Measurements from ENCODE around the gene LY6G5B. TPM values are rescaled to one million over a fixed set of nuclear protein-coding genes. Genes with fewer than 3 reads are reported as not detected.

LY6G5B gene
- total and polyA plus RNA-seq, 2 experiments from 2014 or later, result 7.9 to 8.4 TPM

Small RNAs within 50 kb of the gene (microRNA-seq; reads per million reads assigned to microRNA genes)
- gene MIR4646, result not detected
- not detected for gene MIR6832

Small RNAs within 50 kb of the gene (small RNA-seq; reads per million reads assigned to genes)
- gene LY6G6D (ENCODE audit: low replicate concordance) (not detected), gene MIR4646 (ENCODE audit: low replicate concordance) (not detected), gene MIR6832 (ENCODE audit: low replicate concordance) (not detected), gene RF00019 (ENCODE audit: low replicate concordance) (not detected), gene SNORA38 (ENCODE audit: low replicate concordance) (15.1 reads per million, percentile 97 among the genes with 10 or more reads in this experiment)

Other genes with a start within 250 kb of the LY6G5B start
Only the 30 nearest of the 37 such genes appear.
- not detected in 2 replicates for gene MCCD1, start 141.0 kb upstream of the LY6G5B start, total RNA-seq (2014; rRNA removed; shearing (Covaris generic))
- gene MCCD1, start 141.0 kb upstream of the LY6G5B start, polyA plus RNA-seq (2016; fragmentation: Nextera tagmentation; extraction: Ambion mirVana), result not detected in 2 replicates
- 849 and 866 TPM in 2 replicates for gene DDX39B, start 128.0 kb upstream of the LY6G5B start, total RNA-seq (2014; rRNA removed; shearing (Covaris generic))
- gene DDX39B, start 128.0 kb upstream of the LY6G5B start, polyA plus RNA-seq (2016; fragmentation: Nextera tagmentation; extraction: Ambion mirVana), result 341 and 357 TPM in 2 replicates
- 1.6 and 2.4 TPM in 2 replicates for gene ATP6V1G2, start 123.4 kb upstream of the LY6G5B start, total RNA-seq (2014; rRNA removed; shearing (Covaris generic))
- gene ATP6V1G2, start 123.4 kb upstream of the LY6G5B start, polyA plus RNA-seq (2016; fragmentation: Nextera tagmentation; extraction: Ambion mirVana), result 2.2 and 2.7 TPM in 2 replicates
- 10.1 and 12.3 TPM in 2 replicates for gene NFKBIL1, start 122.4 kb upstream of the LY6G5B start, total RNA-seq (2014; rRNA removed; shearing (Covaris generic))
- gene NFKBIL1, start 122.4 kb upstream of the LY6G5B start, polyA plus RNA-seq (2016; fragmentation: Nextera tagmentation; extraction: Ambion mirVana), result 8.4 and 9.6 TPM in 2 replicates
- gene LTA, start 97.7 kb upstream of the LY6G5B start, total RNA-seq (2014; rRNA removed; shearing (Covaris generic)), result not detected in 2 replicates
- not detected in 2 replicates for gene LTA, start 97.7 kb upstream of the LY6G5B start, polyA plus RNA-seq (2016; fragmentation: Nextera tagmentation; extraction: Ambion mirVana)
- not detected in 2 replicates for gene TNF, start 94.4 kb upstream of the LY6G5B start, total RNA-seq (2014; rRNA removed; shearing (Covaris generic))
- 0.11 TPM in 1 of 2 replicates, not detected in the other for gene TNF, start 94.4 kb upstream of the LY6G5B start, polyA plus RNA-seq (2016; fragmentation: Nextera tagmentation; extraction: Ambion mirVana)
- gene LTB, start 87.6 kb upstream of the LY6G5B start, total RNA-seq (2014; rRNA removed; shearing (Covaris generic)), result not detected in 2 replicates
- 0.83 and 1.7 TPM in 2 replicates for gene LTB, start 87.6 kb upstream of the LY6G5B start, polyA plus RNA-seq (2016; fragmentation: Nextera tagmentation; extraction: Ambion mirVana)
- gene LST1, start 83.7 kb upstream of the LY6G5B start, total RNA-seq (2014; rRNA removed; shearing (Covaris generic)), result not detected in 2 replicates
- gene LST1, start 83.7 kb upstream of the LY6G5B start, polyA plus RNA-seq (2016; fragmentation: Nextera tagmentation; extraction: Ambion mirVana), result 0.37 TPM in 1 of 2 replicates, not detected in the other
- not detected in 2 replicates for gene NCR3, start 77.0 kb upstream of the LY6G5B start, total RNA-seq (2014; rRNA removed; shearing (Covaris generic))
- gene NCR3, start 77.0 kb upstream of the LY6G5B start, polyA plus RNA-seq (2016; fragmentation: Nextera tagmentation; extraction: Ambion mirVana), result not detected in 2 replicates
- gene AIF1, start 54.7 kb upstream of the LY6G5B start, total RNA-seq (2014; rRNA removed; shearing (Covaris generic)), result 6.2 and 13.3 TPM in 2 replicates
- 33.7 and 36.2 TPM in 2 replicates for gene AIF1, start 54.7 kb upstream of the LY6G5B start, polyA plus RNA-seq (2016; fragmentation: Nextera tagmentation; extraction: Ambion mirVana)
- 223 and 273 TPM in 2 replicates for gene PRRC2A, start 49.3 kb upstream of the LY6G5B start, total RNA-seq (2014; rRNA removed; shearing (Covaris generic))
- 213 and 238 TPM in 2 replicates for gene PRRC2A, start 49.3 kb upstream of the LY6G5B start, polyA plus RNA-seq (2016; fragmentation: Nextera tagmentation; extraction: Ambion mirVana)
- 289 and 292 TPM in 2 replicates for gene BAG6, start 17.3 kb upstream of the LY6G5B start, total RNA-seq (2014; rRNA removed; shearing (Covaris generic))
- 169 and 183 TPM in 2 replicates for gene BAG6, start 17.3 kb upstream of the LY6G5B start, polyA plus RNA-seq (2016; fragmentation: Nextera tagmentation; extraction: Ambion mirVana)
- gene APOM, start 14.1 kb upstream of the LY6G5B start, total RNA-seq (2014; rRNA removed; shearing (Covaris generic)), result 1.2 and 4.2 TPM in 2 replicates
- 10.0 and 10.7 TPM in 2 replicates for gene APOM, start 14.1 kb upstream of the LY6G5B start, polyA plus RNA-seq (2016; fragmentation: Nextera tagmentation; extraction: Ambion mirVana)
- 12.8 and 15.0 TPM in 2 replicates for gene C6orf47, start 9.2 kb upstream of the LY6G5B start, total RNA-seq (2014; rRNA removed; shearing (Covaris generic))
- gene C6orf47, start 9.2 kb upstream of the LY6G5B start, polyA plus RNA-seq (2016; fragmentation: Nextera tagmentation; extraction: Ambion mirVana), result 9.4 TPM in 2 replicates
- 24.6 and 27.1 TPM in 2 replicates for gene GPANK1, start 5.0 kb upstream of the LY6G5B start, total RNA-seq (2014; rRNA removed; shearing (Covaris generic))
- 49.2 and 54.0 TPM in 2 replicates for gene GPANK1, start 5.0 kb upstream of the LY6G5B start, polyA plus RNA-seq (2016; fragmentation: Nextera tagmentation; extraction: Ambion mirVana)
- 210 and 260 TPM in 2 replicates for gene CSNK2B, start 3.9 kb upstream of the LY6G5B start, total RNA-seq (2014; rRNA removed; shearing (Covaris generic))
- gene CSNK2B, start 3.9 kb upstream of the LY6G5B start, polyA plus RNA-seq (2016; fragmentation: Nextera tagmentation; extraction: Ambion mirVana), result 271 and 282 TPM in 2 replicates
- gene LY6G5C, start 11.1 kb downstream of the LY6G5B start, total RNA-seq (2014; rRNA removed; shearing (Covaris generic)), result 1.1 TPM in 1 of 2 replicates, not detected in the other
- 2.1 TPM in 2 replicates for gene LY6G5C, start 11.1 kb downstream of the LY6G5B start, polyA plus RNA-seq (2016; fragmentation: Nextera tagmentation; extraction: Ambion mirVana)
- 29.7 and 37.0 TPM in 2 replicates for gene ABHD16A, start 33.3 kb downstream of the LY6G5B start, total RNA-seq (2014; rRNA removed; shearing (Covaris generic))
- 25.9 and 26.9 TPM in 2 replicates for gene ABHD16A, start 33.3 kb downstream of the LY6G5B start, polyA plus RNA-seq (2016; fragmentation: Nextera tagmentation; extraction: Ambion mirVana)
- not detected in 2 replicates for gene LY6G6F, start 36.9 kb downstream of the LY6G5B start, total RNA-seq (2014; rRNA removed; shearing (Covaris generic))
- not detected in 2 replicates for gene LY6G6F, start 36.9 kb downstream of the LY6G5B start, polyA plus RNA-seq (2016; fragmentation: Nextera tagmentation; extraction: Ambion mirVana)
- gene LY6G6D, start 45.4 kb downstream of the LY6G5B start, total RNA-seq (2014; rRNA removed; shearing (Covaris generic)), result not detected in 2 replicates
- gene LY6G6D, start 45.4 kb downstream of the LY6G5B start, polyA plus RNA-seq (2016; fragmentation: Nextera tagmentation; extraction: Ambion mirVana), result not detected in 2 replicates
- gene LY6G6C, start 51.8 kb downstream of the LY6G5B start, total RNA-seq (2014; rRNA removed; shearing (Covaris generic)), result not detected in 2 replicates
- gene LY6G6C, start 51.8 kb downstream of the LY6G5B start, polyA plus RNA-seq (2016; fragmentation: Nextera tagmentation; extraction: Ambion mirVana), result 0.23 TPM in 1 of 2 replicates, not detected in the other
- not detected in 2 replicates for gene MPIG6B, start 53.4 kb downstream of the LY6G5B start, total RNA-seq (2014; rRNA removed; shearing (Covaris generic))
- 0.12 and 0.13 TPM in 2 replicates for gene MPIG6B, start 53.4 kb downstream of the LY6G5B start, polyA plus RNA-seq (2016; fragmentation: Nextera tagmentation; extraction: Ambion mirVana)
- gene DDAH2, start 59.3 kb downstream of the LY6G5B start, total RNA-seq (2014; rRNA removed; shearing (Covaris generic)), result 58.7 and 62.2 TPM in 2 replicates
- gene DDAH2, start 59.3 kb downstream of the LY6G5B start, polyA plus RNA-seq (2016; fragmentation: Nextera tagmentation; extraction: Ambion mirVana), result 65.0 and 65.1 TPM in 2 replicates
- gene CLIC1, start 66.6 kb downstream of the LY6G5B start, total RNA-seq (2014; rRNA removed; shearing (Covaris generic)), result 226 and 269 TPM in 2 replicates
- gene CLIC1, start 66.6 kb downstream of the LY6G5B start, polyA plus RNA-seq (2016; fragmentation: Nextera tagmentation; extraction: Ambion mirVana), result 269 and 296 TPM in 2 replicates
- gene MSH5, start 70.0 kb downstream of the LY6G5B start, total RNA-seq (2014; rRNA removed; shearing (Covaris generic)), result 23.9 and 27.2 TPM in 2 replicates
- 12.1 and 12.8 TPM in 2 replicates for gene MSH5, start 70.0 kb downstream of the LY6G5B start, polyA plus RNA-seq (2016; fragmentation: Nextera tagmentation; extraction: Ambion mirVana)
- gene SAPCD1, start 92.7 kb downstream of the LY6G5B start, total RNA-seq (2014; rRNA removed; shearing (Covaris generic)), result 3.9 TPM in 1 of 2 replicates, not detected in the other
- gene SAPCD1, start 92.7 kb downstream of the LY6G5B start, polyA plus RNA-seq (2016; fragmentation: Nextera tagmentation; extraction: Ambion mirVana), result 4.5 and 5.0 TPM in 2 replicates
- gene VWA7, start 107.4 kb downstream of the LY6G5B start, total RNA-seq (2014; rRNA removed; shearing (Covaris generic)), result 0.07 and 0.12 TPM in 2 replicates
- 0.36 and 0.75 TPM in 2 replicates for gene VWA7, start 107.4 kb downstream of the LY6G5B start, polyA plus RNA-seq (2016; fragmentation: Nextera tagmentation; extraction: Ambion mirVana)
- 137 and 153 TPM in 2 replicates for gene VARS1, start 125.8 kb downstream of the LY6G5B start, total RNA-seq (2014; rRNA removed; shearing (Covaris generic))
- gene VARS1, start 125.8 kb downstream of the LY6G5B start, polyA plus RNA-seq (2016; fragmentation: Nextera tagmentation; extraction: Ambion mirVana), result 66.0 and 71.2 TPM in 2 replicates
- gene LSM2, start 137.0 kb downstream of the LY6G5B start, total RNA-seq (2014; rRNA removed; shearing (Covaris generic)), result 93.5 and 106 TPM in 2 replicates
- 140 and 143 TPM in 2 replicates for gene LSM2, start 137.0 kb downstream of the LY6G5B start, polyA plus RNA-seq (2016; fragmentation: Nextera tagmentation; extraction: Ambion mirVana)
- gene HSPA1L, start 145.3 kb downstream of the LY6G5B start, total RNA-seq (2014; rRNA removed; shearing (Covaris generic)), result 0.50 and 0.83 TPM in 2 replicates
- 0.44 and 0.49 TPM in 2 replicates for gene HSPA1L, start 145.3 kb downstream of the LY6G5B start, polyA plus RNA-seq (2016; fragmentation: Nextera tagmentation; extraction: Ambion mirVana)

Data from GM23338 (cell line).